ENCODE data around the gene PERP.

DNA sequence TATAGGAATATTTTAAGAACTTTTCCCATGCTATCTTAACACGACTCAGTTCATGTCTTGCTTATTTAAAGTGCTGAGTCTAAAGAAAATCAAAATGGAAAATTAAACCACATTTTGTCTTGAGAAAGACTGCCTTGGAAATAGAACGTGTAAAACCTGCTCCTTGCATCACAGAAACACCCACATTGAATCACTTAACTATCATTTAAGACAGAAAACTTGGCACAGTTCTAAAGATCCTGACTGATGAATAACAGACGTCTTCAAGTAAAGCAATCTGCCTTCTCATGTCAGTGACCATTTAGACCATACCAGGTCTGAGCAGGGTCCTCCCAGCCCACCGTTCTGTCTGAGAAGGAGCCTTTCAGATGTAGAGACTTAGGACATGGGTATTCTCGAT is 7.4 kb downstream of the PERP start:
- TF ChIP-seq POLR2A (IDR thresholded peaks at IDR 0.05) (no peak), POLR2AphosphoS5 (IDR thresholded peaks at IDR 0.05) (peak; percentile 13 to 58 (median 39)), CTCF (IDR thresholded peaks at IDR 0.05) (no peak)
